ENCODE measurements around the gene BOLA1. TPM values are rescaled to one million over a fixed set of nuclear protein-coding genes. Genes with fewer than 3 reads are reported as not detected.

Gene BOLA1
- total and polyA plus RNA-seq, 12 donors: 12.2 to 63.8 (median 34.0) TPM

GRCh38 chr1:149917571-149918144, 18.3 kb downstream of the BOLA1 start, which contains the start of gene SV2A:
Gene SV2A, minus strand, starts transcription at chr1:149917844. Its CDS starts 4,004 bp downstream, at chr1:149913840.
- H3K27me3 ChIP-seq: no peaks in the 10 kb centered on the region
- no peak for TF ChIP-seq CTCF (IDR thresholded peaks at IDR 0.05)
- peak in 1 of 2 donors; percentile 12 for TF ChIP-seq POLR2A (IDR thresholded peaks at IDR 0.05)
- peak within 1 kb of the TSS in 2 of 4 donors; percentile 18 to 64 for H3K4me3 ChIP-seq
- peaks cover 0 to 9% of the 10 kb centered on the region in 2 donors for H3K4me1 ChIP-seq (replicated peaks in 1 of 2)
- peak; percentile 45 to 79 (median 59) for DNase-seq
- H3K9me3 ChIP-seq (replicated peaks in 1 of 3): no peaks in the 10 kb centered on the region
- 1 to 2% (median 1%) methylated on average over 8 to 24 of the region's 24 CpGs for whole genome bisulfite sequencing, 4 donors
- H3K36me3 ChIP-seq (replicated peaks in 1 of 2): peaks cover 0 to 6% of the 10 kb centered on the region in 2 donors
- intact Hi-C loops (cut with DNase I): no loop called here
- peak within 1 kb of the TSS in 2 of 5 donors; percentile 19 to 22 for H3K27ac ChIP-seq

GRCh38 chr1:149923626-149924025, 24.3 kb downstream of the BOLA1 start:
- peaks cover 0 to 43% of the 10 kb centered on the region in 2 donors for H3K36me3 ChIP-seq (replicated peaks in 1 of 2)
- WGBS, 4 donors: 81 to 90% (median 88%) methylated on average over 10 of the region's 10 CpGs
- peaks cover 12 to 34% of the 10 kb centered on the region in 2 donors for H3K4me1 ChIP-seq (replicated peaks in 1 of 2)
- TF ChIP-seq CTCF (IDR thresholded peaks at IDR 0.05) (no peak), POLR2A (IDR thresholded peaks at IDR 0.05) (no peak)
- H3K4me3 ChIP-seq: no peak overlapping the region
- no peak for DNase-seq
- H3K27me3 ChIP-seq: no peaks in the 10 kb centered on the region
- intact Hi-C loops (cut with DNase I): no loop called here
- no peak overlapping the region for H3K27ac ChIP-seq
- no peaks in the 10 kb centered on the region for H3K9me3 ChIP-seq (replicated peaks in 1 of 3)

GRCh38 chr1:149925345-149925744, 26.0 kb downstream of the BOLA1 start:
- Histone ChIP-seq H3K4me3 (no peak overlapping the region), H3K36me3 (replicated peaks in 1 of 2) (peaks cover 0 to 50% of the 10 kb centered on the region in 2 donors), H3K9me3 (replicated peaks in 1 of 3) (no peaks in the 10 kb centered on the region), H3K27me3 (no peaks in the 10 kb centered on the region), H3K27ac (no peak overlapping the region), H3K4me1 (replicated peaks in 1 of 2) (peaks cover 13 to 35% of the 10 kb centered on the region in 2 donors)
- intact Hi-C loops (cut with DNase I): no loop called here
- no peak for DNase-seq
- WGBS, 4 donors: 55 to 58% (median 58%) methylated on average over 3 of the region's 3 CpGs
- no peak for TF ChIP-seq CTCF (IDR thresholded peaks at IDR 0.05)
- TF ChIP-seq POLR2A (IDR thresholded peaks at IDR 0.05): no peak

- Histone ChIP-seq H3K4me3 (no peak overlapping the region), H3K27me3 (no peaks in the 10 kb centered on the region), H3K27ac (no peak overlapping the region), H3K36me3 (replicated peaks in 1 of 2) (peaks cover 0 to 50% of the 10 kb centered on the region in 2 donors), H3K4me1 (replicated peaks in 1 of 2) (peaks cover 13 to 35% of the 10 kb centered on the region in 2 donors), H3K9me3 (replicated peaks in 1 of 3) (no peaks in the 10 kb centered on the region)
- no peak for DNase-seq
- TF ChIP-seq CTCF (IDR thresholded peaks at IDR 0.05) (no peak), POLR2A (IDR thresholded peaks at IDR 0.05) (no peak)
- WGBS, 4 donors: 70 to 97% (median 88%) methylated on average over 2 of the region's 2 CpGs
- intact Hi-C loops (cut with DNase I): no loop called here
These were observed 26.4 kb downstream of the BOLA1 start for GRCh38 chr1:149925751-149926150.
